ENCODE data around the gene UBE2M.

- TF ChIP-seq GATA2 (IDR thresholded peaks at IDR 0.05; ENCODE audit: low read depth, low read length) (no peak), GATA3 (IDR thresholded peaks at IDR 0.05; ENCODE audit: low read depth, low read length) (no peak)
Observed at GRCh38 chr19:58535857-58536256, 22.6 kb downstream of the UBE2M start.
